Ramos (cell line): ENCODE measurements around the gene KRT83.
"Not testable (repeated sequence)": the region's sequence is repeated elsewhere in the genome, so short reads cannot be mapped to it uniquely, and the experiment has no call there.

Experiments used
- in situ Hi-C: fragments of 300-500 bp; cut with MboI; formaldehyde crosslinking; loops from one replicate; pipeline ENCODE4 v1.14.3; 2022; ENCODE audit warnings: low sequenced_read_pairs; ENCODE audit not compliant: unreplicated experiment

Gene KRT83

GRCh38 chr12:52312086-52312485 is 9.1 kb downstream of the KRT83 start:
- in situ Hi-C loops = no loop called here

- in situ Hi-C loops = no loop called here
Observed at GRCh38 chr12:52311285-52311648, 9.9 kb downstream of the KRT83 start.

- in situ Hi-C loops = no loop called here
Observed at GRCh38 chr12:52310622-52311284, 10.4 kb downstream of the KRT83 start.

- in situ Hi-C loops = no loop called here
Observed at GRCh38 chr12:52308806-52309425, 12.3 kb downstream of the KRT83 start.

GRCh38 chr12:52307836-52308805 is 13.1 kb downstream of the KRT83 start:
- in situ Hi-C loops = no loop called here

- in situ Hi-C loops = no loop called here
Observed at GRCh38 chr12:52306731-52307130, 14.5 kb downstream of the KRT83 start.

GRCh38 chr12:52305921-52306705 is 15.1 kb downstream of the KRT83 start:
- in situ Hi-C loops = no loop called here

- in situ Hi-C loops = not testable (repeated sequence)
Observed at GRCh38 chr12:52304941-52305411, 16.2 kb downstream of the KRT83 start.

GRCh38 chr12:52302242-52302914 is 18.8 kb downstream of the KRT83 start:
- in situ Hi-C loops = not testable (repeated sequence)

- in situ Hi-C loops = not testable (repeated sequence)
Observed at GRCh38 chr12:52301721-52302120, 19.5 kb downstream of the KRT83 start.

- in situ Hi-C loops = no loop called here
Observed at GRCh38 chr12:52300796-52301691, 20.2 kb downstream of the KRT83 start.

- in situ Hi-C loops = no loop called here
Observed at GRCh38 chr12:52298677-52299190, 22.5 kb downstream of the KRT83 start.

- in situ Hi-C loops = no loop called here
Observed at GRCh38 chr12:52296572-52297215, 24.5 kb downstream of the KRT83 start.

GRCh38 chr12:52295663-52296062 is 25.5 kb downstream of the KRT83 start:
- in situ Hi-C loops = no loop called here

- in situ Hi-C loops = no loop called here
Observed at GRCh38 chr12:52294803-52295202, 26.4 kb downstream of the KRT83 start.

- in situ Hi-C loops = no loop called here
Observed at GRCh38 chr12:52293926-52294325, 27.3 kb downstream of the KRT83 start.

GRCh38 chr12:52291267-52291935 is 29.8 kb downstream of the KRT83 start, which contains the start of gene KRT81:
Gene KRT81 (minus strand): TSS chr12:52291534. CDS start chr12:52291465, 69 bp downstream.
- in situ Hi-C loops = no loop called here
